HEK293 (cell line): ENCODE results near the gene KCNV2.

Source experiments
- CTCF ChIA-PET: fragments of 350-600 bp; formaldehyde crosslinking; extraction: SDS; loops from one replicate; lab custom pipeline; 2021; ENCODE audit warnings: antibody characterized with exemption; lab: Yijun Ruan, JAX
- POLR2A ChIA-PET: fragments of 300-600 bp; formaldehyde crosslinking; extraction: SDS; loops from one replicate; lab custom pipeline; 2020; ENCODE audit warnings: antibody characterized with exemption, inconsistent platforms; lab: Yijun Ruan, JAX
- H3K27ac ChIP-seq: fragments of 200-500 bp; sonication (Bioruptor generic); 2 replicates; pipeline ENCODE4 v1.5.1; 2014; ENCODE audit warnings: low read depth, low read length, control low read depth, inconsistent platforms; ENCODE audit errors: extremely low read depth
- H3K36me3 ChIP-seq, 2 experiments: fragments of 200-500 bp in 1 of 2; sonication (Bioruptor generic) in 1 of 2; 1 replicate in 1 of 2; 2 replicates in 1 of 2; pipeline ENCODE4 v1.5.1; 2014 to 2017; ENCODE audit warnings: inconsistent platforms in 2 of 2, low read length in 2 of 2; ENCODE audit not compliant: control insufficient read depth in 2 of 2, insufficient read depth in 1 of 2
- H3K4me1 ChIP-seq: fragments of 200-500 bp; sonication (Bioruptor generic); 2 replicates; pipeline ENCODE4 v1.5.1; 2014; ENCODE audit warnings: mild to moderate bottlenecking, low read length, inconsistent platforms; ENCODE audit not compliant: control insufficient read depth, insufficient read depth
- H3K4me3 ChIP-seq: 2 replicates; pipeline ENCODE4 v1.5.1; 2011; ENCODE audit warnings: low read depth, mild to moderate bottlenecking, control low read depth, low read length, moderate library complexity
- H3K9me3 ChIP-seq: fragments of 200-500 bp; sonication (Bioruptor generic); 2 replicates; pipeline ENCODE4 v1.5.1; 2014; ENCODE audit warnings: low read depth, low read length, inconsistent platforms; ENCODE audit not compliant: control insufficient read depth, insufficient read depth
- BCL11A ChIP-seq: fragments of 450-650 bp; formaldehyde crosslinking; IDR thresholded peaks from 2 replicates; pipeline ENCODE4 v1.5.1; 2016; ENCODE audit warnings: low read depth, missing biosample characterization, missing genetic modification characterization
- HIC1 ChIP-seq: fragments of 450-650 bp; formaldehyde crosslinking; IDR thresholded peaks from 2 replicates; pipeline ENCODE4 v1.5.1; 2016; ENCODE audit warnings: missing biosample characterization, missing genetic modification characterization
- KLF17 ChIP-seq: fragments of 450-650 bp; formaldehyde crosslinking; IDR thresholded peaks from 2 replicates; pipeline ENCODE4 v1.5.1; 2016; ENCODE audit warnings: missing biosample characterization, missing genetic modification characterization
- KLF8 ChIP-seq: fragments of 450-650 bp; formaldehyde crosslinking; IDR thresholded peaks from 2 replicates; pipeline ENCODE4 v1.5.1; 2016; ENCODE audit warnings: missing biosample characterization, missing genetic modification characterization
- MZF1 ChIP-seq: fragments of 450-650 bp; formaldehyde crosslinking; IDR thresholded peaks from 2 replicates; pipeline ENCODE4 v1.5.1; 2017; ENCODE audit warnings: missing biosample characterization, missing genetic modification characterization, borderline replicate concordance
- PBX3 ChIP-seq: sonication (generic); formaldehyde crosslinking; IDR thresholded peaks from 2 replicates; pipeline ENCODE4 v1.8.1; 2022; ENCODE audit warnings: mild to moderate bottlenecking, moderate library complexity, missing genetic modification reagents
- PRDM1 ChIP-seq: fragments of 450-650 bp; formaldehyde crosslinking; IDR thresholded peaks from 2 replicates; pipeline ENCODE4; 2016; ENCODE audit warnings: missing biosample characterization, missing genetic modification characterization
- ZBTB21 ChIP-seq: fragments of 450-650 bp; formaldehyde crosslinking; IDR thresholded peaks from 2 replicates; pipeline ENCODE4 v1.5.1; 2017; ENCODE audit warnings: missing biosample characterization, missing genetic modification characterization
- ZBTB44 ChIP-seq: fragments of 450-650 bp; IDR thresholded peaks from 2 replicates; pipeline ENCODE4 v1.5.1; 2018; ENCODE audit warnings: missing biosample characterization, mild to moderate bottlenecking, missing genetic modification characterization
- ZFP3 ChIP-seq: fragments of 450-650 bp; formaldehyde crosslinking; IDR thresholded peaks from 2 replicates; pipeline ENCODE4 v1.5.1; 2016; ENCODE audit warnings: low read depth, missing biosample characterization, missing genetic modification characterization
- ZFP37 ChIP-seq: fragments of 450-650 bp; formaldehyde crosslinking; IDR thresholded peaks from 2 replicates; pipeline ENCODE4 v1.5.1; 2016; ENCODE audit warnings: missing biosample characterization, missing genetic modification characterization
- ZNF133 ChIP-seq: fragments of 450-650 bp; formaldehyde crosslinking; IDR thresholded peaks from 2 replicates; pipeline ENCODE4 v1.5.1; 2016; ENCODE audit warnings: missing biosample characterization, missing genetic modification characterization
- ZNF248 ChIP-seq: fragments of 450-650 bp; formaldehyde crosslinking; IDR thresholded peaks from 2 replicates; pipeline ENCODE4 v1.5.1; 2017; ENCODE audit warnings: missing biosample characterization, missing genetic modification characterization
- ZNF266 ChIP-seq: fragments of 450-650 bp; formaldehyde crosslinking; IDR thresholded peaks from 2 replicates; pipeline ENCODE4 v1.5.1; 2016; ENCODE audit warnings: missing biosample characterization, missing genetic modification characterization, low read depth
- ZNF280C ChIP-seq: fragments of 450-650 bp; formaldehyde crosslinking; IDR thresholded peaks from 2 replicates; pipeline ENCODE4 v1.5.1; 2016; ENCODE audit warnings: missing biosample characterization, missing genetic modification characterization
- ZNF366 ChIP-seq: fragments of 450-650 bp; formaldehyde crosslinking; conservative IDR thresholded peaks from 2 replicates; pipeline ENCODE4 v1.5.1; 2016; ENCODE audit warnings: missing biosample characterization, missing genetic modification characterization
- ZNF433 ChIP-seq: fragments of 450-650 bp; formaldehyde crosslinking; IDR thresholded peaks from 2 replicates; pipeline ENCODE4 v1.5.1; 2016; ENCODE audit warnings: missing biosample characterization, missing genetic modification characterization, low read depth
- ZNF449 ChIP-seq: fragments of 450-650 bp; formaldehyde crosslinking; IDR thresholded peaks from 2 replicates; pipeline ENCODE4 v1.5.1; 2017; ENCODE audit warnings: missing biosample characterization, mild to moderate bottlenecking, missing genetic modification characterization, moderate library complexity
- ZNF513 ChIP-seq: fragments of 450-650 bp; IDR thresholded peaks from 2 replicates; pipeline ENCODE4 v1.5.1; 2018; ENCODE audit warnings: missing biosample characterization, missing genetic modification characterization
- ZNF561 ChIP-seq: fragments of 450-650 bp; IDR thresholded peaks from 2 replicates; pipeline ENCODE4 v1.5.1; 2018; ENCODE audit warnings: missing biosample characterization, missing genetic modification characterization, borderline replicate concordance
- ZNF571 ChIP-seq: fragments of 450-650 bp; formaldehyde crosslinking; IDR thresholded peaks from 2 replicates; pipeline ENCODE4 v1.5.0; 2017; ENCODE audit warnings: missing biosample characterization, missing genetic modification characterization
- ZNF585B ChIP-seq: fragments of 450-650 bp; formaldehyde crosslinking; IDR thresholded peaks from 2 replicates; pipeline ENCODE4 v1.5.1; 2016; ENCODE audit warnings: missing biosample characterization, missing genetic modification characterization
- ZNF658 ChIP-seq: fragments of 450-650 bp; formaldehyde crosslinking; IDR thresholded peaks from 2 replicates; pipeline ENCODE4; 2016; ENCODE audit warnings: missing biosample characterization, missing genetic modification characterization

The KCNV2 gene

GRCh38 chr9:2727374-2727773 lies 10.1 kb downstream of the KCNV2 start:
- H3K27ac ChIP-seq, result no peak overlapping the region
- ChIA-PET CTCF (interaction anchor here (0.5 to 2.2 kb wide), 24 partner anchors 8 to 599 kb away, joined by 3 to 14 read pairs (median 4); no protein-coding TSS in a partner anchor), POLR2A (interaction anchor here (0.9 to 1.3 kb wide), 2 partner anchors 13 to 105 kb away, joined by 3 read pairs; no protein-coding TSS in a partner anchor)
- H3K36me3 ChIP-seq, result no peaks in the 10 kb centered on the region
- H3K4me1 ChIP-seq, result peaks cover 4% of the 10 kb centered on the region; the same call in 1 of the 2 replicates
- H3K9me3 ChIP-seq, result no peaks in the 10 kb centered on the region
- H3K4me3 ChIP-seq, result no peak overlapping the region
- no peak for TF ChIP-seq ZNF658 (tag by site-specific recombination)
- no peak for TF ChIP-seq PRDM1 (tag by site-specific recombination)
- no peak for TF ChIP-seq ZNF266 (tag by site-specific recombination)
- no peak for TF ChIP-seq ZFP37 (tag by site-specific recombination)
- TF ChIP-seq ZNF561 (tag by site-specific recombination), result no peak
- no peak for TF ChIP-seq MZF1 (tag by site-specific recombination)
- no peak for TF ChIP-seq ZBTB21
- TF ChIP-seq ZNF280C (tag by site-specific recombination), result no peak
- TF ChIP-seq HIC1, result no peak
- TF ChIP-seq ZBTB44, result no peak
- TF ChIP-seq BCL11A (tag by site-specific recombination), result no peak
- no peak for TF ChIP-seq ZNF133 (tag by site-specific recombination)

- ChIA-PET POLR2A (interaction anchor here (0.9 to 1.3 kb wide), 2 partner anchors 13 to 105 kb away, joined by 3 read pairs; no protein-coding TSS in a partner anchor), CTCF (interaction anchor here (0.5 to 2.2 kb wide), 39 partner anchors 9 to 1696 kb away, joined by 3 to 14 read pairs (median 4); no protein-coding TSS in a partner anchor)
- no peak overlapping the region for H3K27ac ChIP-seq
- H3K4me1 ChIP-seq, result peaks cover 4% of the 10 kb centered on the region; the same call in 1 of the 2 replicates
- H3K36me3 ChIP-seq, result no peaks in the 10 kb centered on the region
- H3K4me3 ChIP-seq, result no peak overlapping the region
- H3K9me3 ChIP-seq, result no peaks in the 10 kb centered on the region
- TF ChIP-seq PBX3 (CRISPR knock-in tag) (no peak), KLF8 (tag by site-specific recombination) (0 out of 2 replicates have a peak, but pooled peaks have one; percentile 36), ZNF366 (tag by site-specific recombination) (0 out of 2 replicates have a peak, but pooled peaks have one; percentile 26), KLF17 (tag by site-specific recombination) (no peak), ZFP37 (tag by site-specific recombination) (no peak), ZNF513 (tag by site-specific recombination) (no peak), ZNF248 (tag by site-specific recombination) (no peak), ZNF433 (tag by site-specific recombination) (no peak), ZNF571 (tag by site-specific recombination) (no peak), ZNF585B (tag by site-specific recombination) (no peak), ZFP3 (tag by site-specific recombination) (no peak), ZNF449 (tag by site-specific recombination) (no peak)
Observed at GRCh38 chr9:2727966-2728613, 10.8 kb downstream of the KCNV2 start.
